ENCODE data around the gene SORBS1.

GRCh38 chr10:95475827-95476468, 85.2 kb downstream of the SORBS1 start:
- TF ChIP-seq YY1 (IDR thresholded peaks at IDR 0.05; ENCODE audit: low read depth), result no peak
- no peak for TF ChIP-seq TAF1 (IDR thresholded peaks at IDR 0.05; ENCODE audit: low read depth)
- no peak for TF ChIP-seq USF1 (IDR thresholded peaks at IDR 0.05)
- TF ChIP-seq RAD21 (IDR thresholded peaks at IDR 0.05; ENCODE audit: low read depth), result no peak
- no peak for TF ChIP-seq NFIC (IDR thresholded peaks at IDR 0.05)

Data from Ishikawa (cell line).